Fibroblast of the aortic adventitia (primary cell): Measurements from ENCODE around the gene KASH5. TPM values are rescaled to one million over a fixed set of nuclear protein-coding genes. Genes with fewer than 3 reads are reported as not detected.
A peak's percentile ranks its signal among the peaks of the same experiment; 100 is the strongest.

Experiments
- DNase-seq: peaks from one replicate; pipeline ENCODE4 v3.0.0-alpha.2; 2010; ENCODE audit warnings: low read depth
- H3K4me3 ChIP-seq: 2 replicates; pipeline ENCODE4 v1.5.1; 2011; ENCODE audit warnings: low read depth, mild to moderate bottlenecking, control low read depth, low read length, moderate library complexity
- CTCF ChIP-seq: IDR thresholded peaks from 2 replicates; pipeline ENCODE4 v1.5.1; 2011; ENCODE audit warnings: mild to moderate bottlenecking, low read length, control low read depth, inconsistent platforms; ENCODE audit not compliant: insufficient read depth
- total RNA-seq: library from RNA; depleted of rRNA; stranded (reverse); fragments of >200 nt; gene quantifications from 2 replicates; pipeline ENCODE4 v1.2.3, GENCODE V29; 2012; ENCODE audit warnings: low replicate concordance

KASH5 gene
- total RNA-seq, 1 donor, result not detected

- DNase-seq, result no peak
- H3K4me3 ChIP-seq, result no peak overlapping the region
- TF ChIP-seq CTCF, result no peak
Measured at GRCh38 chr19:49437231-49437630, 49.2 kb downstream of the KASH5 start.

GRCh38 chr19:49438261-49438660 is 50.2 kb downstream of the KASH5 start:
- DNase-seq, result no peak
- H3K4me3 ChIP-seq, result no peak overlapping the region
- no peak for TF ChIP-seq CTCF

- no peak overlapping the region for H3K4me3 ChIP-seq
- DNase-seq, result no peak
- no peak for TF ChIP-seq CTCF
Measured at GRCh38 chr19:49439836-49440235, 51.8 kb downstream of the KASH5 start.

- H3K4me3 ChIP-seq, result peak overlapping the region; percentile 28
- DNase-seq, result no peak
- no peak for TF ChIP-seq CTCF
Measured at GRCh38 chr19:49440439-49441209, 52.6 kb downstream of the KASH5 start.

GRCh38 chr19:49441210-49441959 is 53.3 kb downstream of the KASH5 start, which contains the start of gene SLC17A7:
Gene SLC17A7 (minus strand): TSS chr19:49441527. CDS start chr19:49441379, 148 bp downstream.
- no peak for TF ChIP-seq CTCF
- DNase-seq, result no peak
- H3K4me3 ChIP-seq, result peak within 1 kb of the TSS; percentile 28

- TF ChIP-seq CTCF, result no peak
- H3K4me3 ChIP-seq, result no peak overlapping the region
- DNase-seq, result no peak
Measured at GRCh38 chr19:49441960-49442350, 53.9 kb downstream of the KASH5 start.
